H1 (cell line): Measurements from ENCODE around the gene ZNF639.

Source experiments
- CTCF ChIP-seq, 3 experiments: IDR thresholded peaks; 1 replicate in 2 of 3; 2 replicates in 1 of 3; pipeline versions ENCODE4 v1.5.1 to v1.6.1; 2011; ENCODE audit warnings: low read length in 3 of 3, mild to moderate bottlenecking in 3 of 3, inconsistent platforms in 2 of 3, low read depth in 1 of 3, moderate library complexity in 1 of 3; ENCODE audit not compliant: insufficient read depth in 1 of 3; ENCODE audit errors: control extremely low read depth in 1 of 3
- EZH2 ChIP-seq: fragments of 200-600 bp; sonication (generic); IDR thresholded peaks from 2 replicates; pipeline ENCODE4 v1.7.1; 2012; ENCODE audit warnings: low read depth, mild to moderate bottlenecking, moderate library complexity, low read length, inconsistent platforms; ENCODE audit not compliant: severe bottlenecking
- MAFK ChIP-seq: IDR thresholded peaks from 2 replicates; pipeline ENCODE4 v1.6.1; 2012; ENCODE audit warnings: low read depth, mild to moderate bottlenecking, improper control_type of control experiment, low read length
- MAX ChIP-seq: IDR thresholded peaks from 2 replicates; pipeline ENCODE4 v1.6.1; 2012; ENCODE audit warnings: inconsistent platforms
- POLR2AphosphoS5 ChIP-seq: IDR thresholded peaks from 2 replicates; pipeline ENCODE4 v1.6.1; 2011; ENCODE audit warnings: low read depth, low read length
- SIN3A ChIP-seq, 2 experiments: IDR thresholded peaks in 1 of 2; conservative IDR thresholded peaks in 1 of 2; 2 replicates each; pipeline ENCODE4 v1.6.1; 2011 to 2012; ENCODE audit warnings: low read length in 2 of 2, improper control_type of control experiment in 1 of 2, low read depth in 1 of 2, mild to moderate bottlenecking in 1 of 2
- SIX5 ChIP-seq: IDR thresholded peaks from 2 replicates; pipeline ENCODE4 v1.6.1; 2011; ENCODE audit warnings: mild to moderate bottlenecking, low read depth, low read length
- SP2 ChIP-seq: IDR thresholded peaks from 2 replicates; pipeline ENCODE4 v1.6.1; 2012; ENCODE audit warnings: mild to moderate bottlenecking, low read length, inconsistent platforms
- SRF ChIP-seq: IDR thresholded peaks from 2 replicates; pipeline ENCODE4 v1.6.1; 2011; ENCODE audit warnings: mild to moderate bottlenecking, low read depth, low read length, moderate library complexity
- TAF1 ChIP-seq: IDR thresholded peaks from 2 replicates; pipeline ENCODE4 v1.6.1; 2011; ENCODE audit warnings: mild to moderate bottlenecking, low read depth, low read length
- TCF12 ChIP-seq: IDR thresholded peaks from 2 replicates; pipeline ENCODE4 v1.6.1; 2011; ENCODE audit warnings: low read depth, mild to moderate bottlenecking, low read length

GRCh38 chr3:179278151-179278550, 44.7 kb upstream of the ZNF639 start:
- TF ChIP-seq POLR2AphosphoS5: no peak
- no peak for TF ChIP-seq CTCF (IDR thresholded peaks at IDR 0.05; ENCODE audit: control extremely low read depth in 1 of 3, insufficient read depth in 1 of 3, low read depth in 1 of 3, low read length in 3 of 3)
- no peak for TF ChIP-seq MAX
- TF ChIP-seq EZH2: no peak
- no peak for TF ChIP-seq TCF12
- TF ChIP-seq TAF1: no peak
- TF ChIP-seq SP2: no peak
- no peak for TF ChIP-seq SIX5
- TF ChIP-seq MAFK: no peak
- TF ChIP-seq SRF: no peak
- TF ChIP-seq SIN3A (conservative IDR thresholded peaks at IDR 0.05 in 1 of 2, IDR thresholded peaks at IDR 0.05 in 1 of 2; ENCODE audit: low read depth in 1 of 2, low read length in 2 of 2): no peak
